ENCODE measurements around the gene MBTPS1.

DNA sequence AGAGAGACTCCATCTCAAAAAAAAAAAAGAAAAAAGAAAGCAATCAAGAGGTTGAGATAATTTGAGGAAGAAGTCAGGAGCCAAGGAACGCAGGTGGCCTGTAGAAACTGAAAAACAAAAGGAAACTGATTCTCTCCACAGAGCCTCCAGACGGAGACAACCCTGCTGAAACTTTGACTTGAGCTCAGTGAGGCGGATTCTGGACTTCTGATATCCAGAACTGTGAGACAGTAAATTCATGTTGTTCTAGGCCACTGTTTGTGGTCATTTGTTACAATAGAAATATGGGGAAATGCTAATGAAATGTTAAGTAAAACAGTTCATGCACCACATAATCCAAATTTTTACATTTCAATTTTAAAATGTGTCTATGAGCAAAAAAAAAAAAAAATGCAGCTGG, 5.2 kb downstream of the MBTPS1 start:
- TF ChIP-seq, protein P1, sequence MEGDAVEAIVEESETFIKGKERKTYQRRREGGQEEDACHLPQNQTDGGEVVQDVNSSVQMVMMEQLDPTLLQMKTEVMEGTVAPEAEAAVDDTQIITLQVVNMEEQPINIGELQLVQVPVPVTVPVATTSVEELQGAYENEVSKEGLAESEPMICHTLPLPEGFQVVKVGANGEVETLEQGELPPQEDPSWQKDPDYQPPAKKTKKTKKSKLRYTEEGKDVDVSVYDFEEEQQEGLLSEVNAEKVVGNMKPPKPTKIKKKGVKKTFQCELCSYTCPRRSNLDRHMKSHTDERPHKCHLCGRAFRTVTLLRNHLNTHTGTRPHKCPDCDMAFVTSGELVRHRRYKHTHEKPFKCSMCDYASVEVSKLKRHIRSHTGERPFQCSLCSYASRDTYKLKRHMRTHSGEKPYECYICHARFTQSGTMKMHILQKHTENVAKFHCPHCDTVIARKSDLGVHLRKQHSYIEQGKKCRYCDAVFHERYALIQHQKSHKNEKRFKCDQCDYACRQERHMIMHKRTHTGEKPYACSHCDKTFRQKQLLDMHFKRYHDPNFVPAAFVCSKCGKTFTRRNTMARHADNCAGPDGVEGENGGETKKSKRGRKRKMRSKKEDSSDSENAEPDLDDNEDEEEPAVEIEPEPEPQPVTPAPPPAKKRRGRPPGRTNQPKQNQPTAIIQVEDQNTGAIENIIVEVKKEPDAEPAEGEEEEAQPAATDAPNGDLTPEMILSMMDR (IDR thresholded peaks at IDR 0.05): no peak
- no peak for TF ChIP-seq POLR2A (IDR thresholded peaks at IDR 0.05)
